HFFc6 (cell line): ENCODE measurements around the gene KCNQ1OT1. TPM values are rescaled to one million over a fixed set of nuclear protein-coding genes. Genes with fewer than 3 reads are reported as not detected.

Source experiments
- DNase-seq: peaks from one replicate; pipeline ENCODE4 v3.0.0-alpha.2; 2018
- H3K27ac Mint-ChIP-seq: 2 replicates; pipeline ENCODE4 v1.8.0; 2020; ENCODE audit warnings: mild to moderate bottlenecking, mixed read lengths
- H3K27me3 Mint-ChIP-seq: 2 replicates; pipeline ENCODE4 v1.8.0; 2021; ENCODE audit warnings: mild to moderate bottlenecking, moderate library complexity, mixed read lengths; ENCODE audit not compliant: insufficient read depth
- H3K36me3 Mint-ChIP-seq: 2 replicates; pipeline ENCODE4 v1.8.0; 2021; ENCODE audit warnings: low read depth, mixed read lengths
- H3K4me1 Mint-ChIP-seq: 2 replicates; pipeline ENCODE4 v1.8.0; 2020; ENCODE audit warnings: low read depth, mixed read lengths
- H3K4me3 Mint-ChIP-seq: 2 replicates; pipeline ENCODE4 v1.8.0; 2020; ENCODE audit warnings: mild to moderate bottlenecking, moderate library complexity, mixed read lengths
- H3K9me3 Mint-ChIP-seq: 2 replicates; pipeline ENCODE4 v1.8.0; 2020; ENCODE audit warnings: mild to moderate bottlenecking, mixed read lengths
- CTCF ChIP-seq: fragments of 200-600 bp; sonication (generic); IDR thresholded peaks from 2 replicates; pipeline ENCODE4 v1.5.0; 2021; ENCODE audit warnings: antibody characterized with exemption, mild to moderate bottlenecking
- total RNA-seq, 6 experiments: library from RNA; stranded (reverse); fragmentation: NEBNext Ultra II Directional; extraction: Animal tissue kit (Norgen Biotek cat#: 25700); gene quantifications; 2 replicates in 1 of 6; 3 replicates in 5 of 6; pipeline ENCODE4 v1.2.3, GENCODE V29; 2021

The KCNQ1OT1 gene
- total RNA-seq, 6 experiments from 2014 or later, result 0.41 to 0.76 (median 0.43) TPM

- no peak for DNase-seq
- H3K27me3 Mint-ChIP-seq, result peaks cover 6% of the 10 kb centered on the region; the same call in 1 of the 2 replicates
- no peaks in the 10 kb centered on the region for H3K36me3 Mint-ChIP-seq
- H3K4me1 Mint-ChIP-seq, result no peaks in the 10 kb centered on the region
- TF ChIP-seq CTCF, result no peak
- no peak overlapping the region for H3K27ac Mint-ChIP-seq
- H3K4me3 Mint-ChIP-seq, result no peak overlapping the region
- no peaks in the 10 kb centered on the region for H3K9me3 Mint-ChIP-seq
These were observed 123.7 kb downstream of the KCNQ1OT1 start for GRCh38 chr11:2576111-2576510.

- DNase-seq, result no peak
- H3K36me3 Mint-ChIP-seq, result no peaks in the 10 kb centered on the region
- TF ChIP-seq CTCF, result no peak
- H3K27me3 Mint-ChIP-seq, result peaks cover 6% of the 10 kb centered on the region; the same call in 1 of the 2 replicates
- H3K4me3 Mint-ChIP-seq, result no peak overlapping the region
- no peak overlapping the region for H3K27ac Mint-ChIP-seq
- no peaks in the 10 kb centered on the region for H3K9me3 Mint-ChIP-seq
- no peaks in the 10 kb centered on the region for H3K4me1 Mint-ChIP-seq
These were observed 124.2 kb downstream of the KCNQ1OT1 start for GRCh38 chr11:2575591-2576051.

- no peak for TF ChIP-seq CTCF
- H3K36me3 Mint-ChIP-seq, result no peaks in the 10 kb centered on the region
- peaks cover 6% of the 10 kb centered on the region; the same call in 1 of the 2 replicates for H3K27me3 Mint-ChIP-seq
- no peak overlapping the region for H3K4me3 Mint-ChIP-seq
- H3K27ac Mint-ChIP-seq, result no peak overlapping the region
- H3K9me3 Mint-ChIP-seq, result no peaks in the 10 kb centered on the region
- no peak for DNase-seq
- no peaks in the 10 kb centered on the region for H3K4me1 Mint-ChIP-seq
These were observed 125.0 kb downstream of the KCNQ1OT1 start for GRCh38 chr11:2574553-2575535.

GRCh38 chr11:2574043-2574552 is 125.7 kb downstream of the KCNQ1OT1 start:
- H3K27me3 Mint-ChIP-seq, result peaks cover 7% of the 10 kb centered on the region; the same call in 1 of the 2 replicates
- no peaks in the 10 kb centered on the region for H3K9me3 Mint-ChIP-seq
- no peak for TF ChIP-seq CTCF
- H3K27ac Mint-ChIP-seq, result no peak overlapping the region
- H3K36me3 Mint-ChIP-seq, result no peaks in the 10 kb centered on the region
- DNase-seq, result no peak
- H3K4me1 Mint-ChIP-seq, result no peaks in the 10 kb centered on the region
- no peak overlapping the region for H3K4me3 Mint-ChIP-seq

GRCh38 chr11:2573240-2574042 is 126.4 kb downstream of the KCNQ1OT1 start:
- no peak overlapping the region for H3K27ac Mint-ChIP-seq
- no peak overlapping the region for H3K4me3 Mint-ChIP-seq
- TF ChIP-seq CTCF, result no peak
- H3K4me1 Mint-ChIP-seq, result no peaks in the 10 kb centered on the region
- no peaks in the 10 kb centered on the region for H3K9me3 Mint-ChIP-seq
- H3K27me3 Mint-ChIP-seq, result peaks cover 8% of the 10 kb centered on the region; the same call in 1 of the 2 replicates
- H3K36me3 Mint-ChIP-seq, result no peaks in the 10 kb centered on the region
- DNase-seq, result no peak
